ENCODE measurements around the gene BRIX1.

GRCh38 chr5:34924462-34924765, 8.9 kb downstream of the BRIX1 start:
- no peak for TF ChIP-seq CTCF (IDR thresholded peaks at IDR 0.05)
- TF ChIP-seq ZFP36 (IDR thresholded peaks at IDR 0.05; ENCODE audit: borderline replicate concordance, partially characterized antibody), result no peak
- no peak for TF ChIP-seq POLR2A (IDR thresholded peaks at IDR 0.05; ENCODE audit: low read length)
